HG03460 (cell line): ENCODE data around the gene CEP162.
"Not testable (repeated sequence)": the region's sequence is repeated elsewhere in the genome, so short reads cannot be mapped to it uniquely, and the experiment has no call there.

Experiments used
- ATAC-seq: cut with Tn5 transposase; IDR thresholded peaks from one replicate; pipeline ENCODE4 v1.9.1; 2021; ENCODE audit not compliant: unreplicated experiment

The CEP162 gene

GRCh38 chr6:84227434-84228197 lies at the start of gene CEP162:
Gene CEP162, minus strand, starts transcription at chr6:84227643. Its CDS starts 1,250 bp downstream, at chr6:84226393.
- peak; percentile 98 for ATAC-seq

GRCh38 chr6:84274856-84275255 lies 47.4 kb upstream of the CEP162 start:
- ATAC-seq = no peak

GRCh38 chr6:84273048-84273809 lies 45.8 kb upstream of the CEP162 start:
- ATAC-seq = no peak

GRCh38 chr6:84272298-84272697 lies 44.9 kb upstream of the CEP162 start:
- ATAC-seq = no peak

- no peak for ATAC-seq
Measured at GRCh38 chr6:84271061-84271716, 43.7 kb upstream of the CEP162 start.

GRCh38 chr6:84269947-84270733 lies 42.7 kb upstream of the CEP162 start:
- ATAC-seq = no peak

GRCh38 chr6:84268781-84269180 lies 41.3 kb upstream of the CEP162 start:
- no peak for ATAC-seq

GRCh38 chr6:84263557-84263956 lies 36.1 kb upstream of the CEP162 start:
- no peak for ATAC-seq

GRCh38 chr6:84260926-84261325 lies 33.5 kb upstream of the CEP162 start:
- no peak for ATAC-seq

- ATAC-seq = no peak
Measured at GRCh38 chr6:84260196-84260595, 32.8 kb upstream of the CEP162 start.

GRCh38 chr6:84258866-84259265 lies 31.4 kb upstream of the CEP162 start:
- ATAC-seq = no peak

- no peak for ATAC-seq
Measured at GRCh38 chr6:84258268-84258667, 30.8 kb upstream of the CEP162 start.

GRCh38 chr6:84255641-84256040 lies 28.2 kb upstream of the CEP162 start:
- ATAC-seq = no peak

- no peak for ATAC-seq
Measured at GRCh38 chr6:84253380-84253779, 25.9 kb upstream of the CEP162 start.

GRCh38 chr6:84251891-84252539 lies 24.6 kb upstream of the CEP162 start:
- ATAC-seq = no peak

GRCh38 chr6:84249724-84250123 lies 22.3 kb upstream of the CEP162 start:
- ATAC-seq = no peak

- not testable (repeated sequence) for ATAC-seq
Measured at GRCh38 chr6:84244416-84245081, 17.1 kb upstream of the CEP162 start.

GRCh38 chr6:84243240-84243639 lies 15.8 kb upstream of the CEP162 start:
- ATAC-seq = no peak

- ATAC-seq = no peak
Measured at GRCh38 chr6:84242265-84242664, 14.8 kb upstream of the CEP162 start.

- no peak for ATAC-seq
Measured at GRCh38 chr6:84228198-84228543, 728 bp upstream of the CEP162 start.
